ENCODE results near the gene C2CD2L. TPM values are rescaled to one million over a fixed set of nuclear protein-coding genes. Genes with fewer than 3 reads are reported as not detected.

The C2CD2L gene
- total RNA-seq, 1 experiment from 2014 or later: 6.4 TPM

- TF ChIP-seq PRDM15 (CRISPR knock-in tag; IDR thresholded peaks at IDR 0.05): no peak
- no peak for TF ChIP-seq E2F1 (CRISPR knock-in tag; IDR thresholded peaks at IDR 0.05)
- no peak for TF ChIP-seq FOXP1 (CRISPR knock-in tag; IDR thresholded peaks at IDR 0.05; ENCODE audit: borderline replicate concordance)
- TF ChIP-seq ZNF138 (CRISPR knock-in tag; conservative IDR thresholded peaks at IDR 0.05): no peak
- TF ChIP-seq RORB (CRISPR knock-in tag; IDR thresholded peaks at IDR 0.05): no peak
- no peak for TF ChIP-seq ESRRA (CRISPR knock-in tag; IDR thresholded peaks at IDR 0.05; ENCODE audit: borderline replicate concordance)
- no peak for TF ChIP-seq ZNF121 (CRISPR knock-in tag; IDR thresholded peaks at IDR 0.05)
- peak; percentile 88 for TF ChIP-seq MAX (CRISPR knock-in tag; IDR thresholded peaks at IDR 0.05)
- no peak for TF ChIP-seq RELA (CRISPR knock-in tag; IDR thresholded peaks at IDR 0.05; ENCODE audit: borderline replicate concordance)
- TF ChIP-seq ZMAT4 (CRISPR knock-in tag; IDR thresholded peaks at IDR 0.05): no peak
- TF ChIP-seq GRHL2 (CRISPR knock-in tag; IDR thresholded peaks at IDR 0.05; ENCODE audit: insufficient replicate concordance, severe bottlenecking): no peak
- 0 out of 2 replicates have a peak, but pooled peaks have one; percentile 27 for TF ChIP-seq EMX1 (CRISPR knock-in tag; IDR thresholded peaks at IDR 0.05)
- TF ChIP-seq ZNF425 (CRISPR knock-in tag; conservative IDR thresholded peaks at IDR 0.05): no peak
- TF ChIP-seq AR (CRISPR knock-in tag; IDR thresholded peaks at IDR 0.05): no peak
- TF ChIP-seq CDX4 (CRISPR knock-in tag; IDR thresholded peaks at IDR 0.05; ENCODE audit: borderline replicate concordance): no peak
- TF ChIP-seq ATF6 (CRISPR knock-in tag; IDR thresholded peaks at IDR 0.05): no peak
- TF ChIP-seq ZNF281 (CRISPR knock-in tag; IDR thresholded peaks at IDR 0.05): no peak
- no peak for TF ChIP-seq ZNF512 (CRISPR knock-in tag; IDR thresholded peaks at IDR 0.05; ENCODE audit: borderline replicate concordance)
- no peak; the same call in 1 of the 2 replicates for TF ChIP-seq TCF7 (CRISPR knock-in tag; IDR thresholded peaks at IDR 0.05; ENCODE audit: low read depth)
Measured at GRCh38 chr11:119084663-119085436, 22.3 kb upstream of the C2CD2L start, which contains the start of gene HMBS (continued).
